HepG2 (cell line): ENCODE data around the gene LINGO3. TPM values are rescaled to one million over a fixed set of nuclear protein-coding genes. Genes with fewer than 3 reads are reported as not detected.
A peak's percentile ranks its signal among the peaks of the same experiment; 100 is the strongest.

ENCODE experiments used
- EHMT2 ChIP-seq: fragments of 200-600 bp; sonication (generic); IDR thresholded peaks from 2 replicates; pipeline ENCODE4 v1.7.0; 2017; ENCODE audit warnings: antibody characterized with exemption, low read depth, low read length, borderline replicate concordance
- FLYWCH1 ChIP-seq: sonication (generic); formaldehyde crosslinking; IDR thresholded peaks from 2 replicates; pipeline ENCODE4 v1.8.1; 2023; ENCODE audit warnings: mild to moderate bottlenecking, missing genetic modification reagents
- FOSL1 ChIP-seq: sonication (generic); formaldehyde crosslinking; IDR thresholded peaks from 2 replicates; pipeline ENCODE4 v1.9.0; 2021; ENCODE audit warnings: missing genetic modification reagents, borderline replicate concordance
- FOSL2 ChIP-seq: sonication (generic); formaldehyde crosslinking; IDR thresholded peaks from 2 replicates; pipeline ENCODE4 v1.4.0; 2020; ENCODE audit warnings: missing genetic modification reagents
- FOXK1 ChIP-seq: sonication (generic); formaldehyde crosslinking; IDR thresholded peaks from 2 replicates; pipeline ENCODE4 v1.4.0; 2020; ENCODE audit warnings: low read depth, missing genetic modification reagents, borderline replicate concordance
- HNRNPK ChIP-seq: fragments of 200-400 bp; formaldehyde crosslinking; IDR thresholded peaks from 2 replicates; pipeline ENCODE4 v1.6.1; 2018; ENCODE audit warnings: low read length, low read depth, moderate library complexity, mild to moderate bottlenecking; ENCODE audit not compliant: poor library complexity, severe bottlenecking
- IRF2 ChIP-seq: IDR thresholded peaks from 2 replicates; pipeline ENCODE4 v1.6.1; 2018; ENCODE audit warnings: missing genetic modification reagents, missing compliant biosample characterization
- KAT8 ChIP-seq: IDR thresholded peaks from 2 replicates; pipeline ENCODE4 v1.6.1; 2016; ENCODE audit warnings: missing genetic modification reagents, missing compliant biosample characterization
- MIER2 ChIP-seq: IDR thresholded peaks from 2 replicates; pipeline ENCODE4 v1.6.1; 2016; ENCODE audit warnings: missing biosample characterization, missing genetic modification reagents
- MIXL1 ChIP-seq: IDR thresholded peaks from 2 replicates; pipeline ENCODE4 v1.6.1; 2016
- MZF1 ChIP-seq: sonication (generic); formaldehyde crosslinking; IDR thresholded peaks from 2 replicates; pipeline ENCODE4 v1.8.1; 2023; ENCODE audit warnings: mild to moderate bottlenecking, missing genetic modification reagents, borderline replicate concordance
- POLR2A ChIP-seq, 2 experiments: IDR thresholded peaks; 2 replicates each; pipeline ENCODE4 v1.6.1; 2011; ENCODE audit warnings: low read depth in 2 of 2, low read length in 2 of 2, mild to moderate bottlenecking in 1 of 2, moderate library complexity in 1 of 2; ENCODE audit not compliant: insufficient read depth in 1 of 2
- RBFOX2 ChIP-seq: fragments of 200-400 bp; formaldehyde crosslinking; IDR thresholded peaks from 2 replicates; pipeline ENCODE4 v1.6.1; 2017; ENCODE audit warnings: low read depth, mild to moderate bottlenecking, low read length
- STAT5B ChIP-seq: sonication (generic); formaldehyde crosslinking; IDR thresholded peaks from 2 replicates; pipeline ENCODE4 v1.4.0; 2020; ENCODE audit warnings: missing genetic modification reagents
- TARDBP ChIP-seq: sonication (generic); formaldehyde crosslinking; IDR thresholded peaks from 2 replicates; pipeline ENCODE4 v1.8.0; 2022; ENCODE audit warnings: mild to moderate bottlenecking, missing genetic modification reagents
- TMF1 ChIP-seq: sonication (generic); formaldehyde crosslinking; IDR thresholded peaks from 2 replicates; pipeline ENCODE4 v1.8.1; 2022; ENCODE audit warnings: low read depth, missing genetic modification reagents
- TRIM24 ChIP-seq: sonication (generic); formaldehyde crosslinking; IDR thresholded peaks from 2 replicates; pipeline ENCODE4 v1.8.0; 2022; ENCODE audit warnings: mild to moderate bottlenecking, missing genetic modification reagents
- ZBTB7B ChIP-seq: sonication (generic); formaldehyde crosslinking; IDR thresholded peaks from 2 replicates; pipeline ENCODE4 v1.4.0; 2020; ENCODE audit warnings: missing genetic modification reagents
- ZKSCAN5 ChIP-seq: sonication (generic); formaldehyde crosslinking; IDR thresholded peaks from 2 replicates; pipeline ENCODE4 v1.5.1; 2020; ENCODE audit warnings: mild to moderate bottlenecking, missing genetic modification reagents
- ZNF430 ChIP-seq: sonication (generic); formaldehyde crosslinking; IDR thresholded peaks from 2 replicates; pipeline ENCODE4 v1.9.0; 2021; ENCODE audit warnings: mild to moderate bottlenecking, missing genetic modification reagents
- ZNF546 ChIP-seq: sonication (generic); formaldehyde crosslinking; conservative IDR thresholded peaks from 2 replicates; pipeline ENCODE4 v1.8.1; 2023; ENCODE audit warnings: mild to moderate bottlenecking, missing genetic modification reagents
- ZNF557 ChIP-seq: sonication (generic); formaldehyde crosslinking; IDR thresholded peaks from 2 replicates; pipeline ENCODE4 v1.4.0; 2020; ENCODE audit warnings: missing genetic modification reagents
- ZNF564 ChIP-seq: sonication (generic); formaldehyde crosslinking; IDR thresholded peaks from 2 replicates; pipeline ENCODE4 v1.8.1; 2023; ENCODE audit warnings: mild to moderate bottlenecking, missing genetic modification reagents
- ZNF775 ChIP-seq: sonication (generic); formaldehyde crosslinking; IDR thresholded peaks from 2 replicates; pipeline ENCODE4 v1.4.0; 2020; ENCODE audit warnings: missing genetic modification reagents, mild to moderate bottlenecking, moderate library complexity, borderline replicate concordance
- ZNF781 ChIP-seq: sonication (generic); formaldehyde crosslinking; IDR thresholded peaks from 2 replicates; pipeline ENCODE4 v1.5.1; 2020; ENCODE audit warnings: borderline replicate concordance, mild to moderate bottlenecking, missing genetic modification reagents; ENCODE audit errors: not compliant biosample characterization
- ZNF883 ChIP-seq: sonication (generic); formaldehyde crosslinking; IDR thresholded peaks from 2 replicates; pipeline ENCODE4 v1.5.1; 2020; ENCODE audit warnings: mild to moderate bottlenecking, missing genetic modification reagents; ENCODE audit errors: not compliant biosample characterization
- ZSCAN12 ChIP-seq: sonication (generic); formaldehyde crosslinking; IDR thresholded peaks from 2 replicates; pipeline ENCODE4 v1.9.0; 2021; ENCODE audit warnings: mild to moderate bottlenecking, missing genetic modification reagents
- polyA plus RNA-seq, 8 experiments: library from polyadenylated mRNA; depleted of rRNA in 3 of 8; stranded (reverse) in 7 of 8; unstranded in 1 of 8; fragments of >200 nt; fragmentation: Illumina TruSeq in 4 of 8; extraction: Trizol in 4 of 8; gene quantifications; 2 replicates each; pipeline versions ENCODE4 v1.2.1 to v1.2.3, GENCODE V29; 2011 to 2016; ENCODE audit warnings: low read depth in 4 of 8, missing spikeins in 1 of 8, mixed read lengths in 1 of 8; ENCODE audit not compliant: insufficient read depth in 1 of 8
- total RNA-seq, 5 experiments: library from RNA; depleted of rRNA; stranded (reverse); fragments of >200 nt; fragmentation: Illumina TruSeq; extraction: Trizol; gene quantifications; 2 replicates each; pipeline ENCODE4 v1.2.3, GENCODE V29; 2016; ENCODE audit warnings: low read depth in 1 of 5
- TF ChIP-seq, protein P1 (sequence below): sonication (generic); formaldehyde crosslinking; IDR thresholded peaks from 2 replicates; pipeline ENCODE4 v1.4.0; 2020; ENCODE audit warnings: missing genetic modification reagents, borderline replicate concordance
- TF ChIP-seq, protein P2 (sequence below): sonication (generic); formaldehyde crosslinking; IDR thresholded peaks from 2 replicates; pipeline ENCODE4 v1.5.1; 2020; ENCODE audit warnings: missing genetic modification reagents, mild to moderate bottlenecking, borderline replicate concordance

Gene LINGO3
- total and polyA plus RNA-seq, 2 of the 13 experiments (the other 11 are each of a cell fraction or from before 2014, with no cell fraction given): not detected

DNA sequence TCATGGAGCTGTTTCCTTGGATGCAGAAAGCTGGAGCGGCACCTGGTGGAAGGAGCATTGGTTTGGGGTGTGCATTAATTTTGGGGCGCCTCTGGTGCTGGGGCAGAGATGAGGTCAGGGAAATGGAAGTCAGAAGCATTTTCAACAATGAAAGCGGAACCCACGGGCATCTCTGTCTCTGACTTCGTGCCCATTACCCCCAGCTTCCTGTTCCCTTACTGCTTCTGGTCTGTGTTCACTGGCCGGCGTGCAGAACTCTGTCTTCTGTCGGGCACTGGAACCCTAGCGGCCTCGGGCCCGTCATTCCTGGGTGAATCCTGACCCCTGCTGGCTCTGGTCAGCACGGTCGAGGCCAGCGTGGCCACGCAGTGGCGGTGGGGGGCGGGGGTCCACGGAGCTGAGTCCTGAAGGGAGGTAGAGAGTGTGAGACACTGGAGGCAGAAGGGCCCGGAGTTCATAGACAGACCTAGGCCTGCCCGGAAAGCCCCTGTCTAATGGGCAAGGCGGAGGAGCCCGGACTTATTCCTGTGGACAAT lies 7.9 kb upstream of the LINGO3 start (continued):
- no peak for TF ChIP-seq ZNF557 (CRISPR knock-in tag)
- no peak for TF ChIP-seq MIER2
- TF ChIP-seq TRIM24 (CRISPR knock-in tag): no peak
- TF ChIP-seq, protein P1, sequence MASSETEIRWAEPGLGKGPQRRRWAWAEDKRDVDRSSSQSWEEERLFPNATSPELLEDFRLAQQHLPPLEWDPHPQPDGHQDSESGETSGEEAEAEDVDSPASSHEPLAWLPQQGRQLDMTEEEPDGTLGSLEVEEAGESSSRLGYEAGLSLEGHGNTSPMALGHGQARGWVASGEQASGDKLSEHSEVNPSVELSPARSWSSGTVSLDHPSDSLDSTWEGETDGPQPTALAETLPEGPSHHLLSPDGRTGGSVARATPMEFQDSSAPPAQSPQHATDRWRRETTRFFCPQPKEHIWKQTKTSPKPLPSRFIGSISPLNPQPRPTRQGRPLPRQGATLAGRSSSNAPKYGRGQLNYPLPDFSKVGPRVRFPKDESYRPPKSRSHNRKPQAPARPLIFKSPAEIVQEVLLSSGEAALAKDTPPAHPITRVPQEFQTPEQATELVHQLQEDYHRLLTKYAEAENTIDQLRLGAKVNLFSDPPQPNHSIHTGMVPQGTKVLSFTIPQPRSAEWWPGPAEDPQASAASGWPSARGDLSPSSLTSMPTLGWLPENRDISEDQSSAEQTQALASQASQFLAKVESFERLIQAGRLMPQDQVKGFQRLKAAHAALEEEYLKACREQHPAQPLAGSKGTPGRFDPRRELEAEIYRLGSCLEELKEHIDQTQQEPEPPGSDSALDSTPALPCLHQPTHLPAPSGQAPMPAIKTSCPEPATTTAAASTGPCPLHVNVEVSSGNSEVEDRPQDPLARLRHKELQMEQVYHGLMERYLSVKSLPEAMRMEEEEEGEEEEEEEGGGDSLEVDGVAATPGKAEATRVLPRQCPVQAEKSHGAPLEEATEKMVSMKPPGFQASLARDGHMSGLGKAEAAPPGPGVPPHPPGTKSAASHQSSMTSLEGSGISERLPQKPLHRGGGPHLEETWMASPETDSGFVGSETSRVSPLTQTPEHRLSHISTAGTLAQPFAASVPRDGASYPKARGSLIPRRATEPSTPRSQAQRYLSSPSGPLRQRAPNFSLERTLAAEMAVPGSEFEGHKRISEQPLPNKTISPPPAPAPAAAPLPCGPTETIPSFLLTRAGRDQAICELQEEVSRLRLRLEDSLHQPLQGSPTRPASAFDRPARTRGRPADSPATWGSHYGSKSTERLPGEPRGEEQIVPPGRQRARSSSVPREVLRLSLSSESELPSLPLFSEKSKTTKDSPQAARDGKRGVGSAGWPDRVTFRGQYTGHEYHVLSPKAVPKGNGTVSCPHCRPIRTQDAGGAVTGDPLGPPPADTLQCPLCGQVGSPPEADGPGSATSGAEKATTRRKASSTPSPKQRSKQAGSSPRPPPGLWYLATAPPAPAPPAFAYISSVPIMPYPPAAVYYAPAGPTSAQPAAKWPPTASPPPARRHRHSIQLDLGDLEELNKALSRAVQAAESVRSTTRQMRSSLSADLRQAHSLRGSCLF: no peak
- peak; percentile 57; the same call in 1 of the 2 replicates for TF ChIP-seq TARDBP (CRISPR knock-in tag)
- TF ChIP-seq ZNF546 (CRISPR knock-in tag): no peak
- no peak for TF ChIP-seq ZKSCAN5
- TF ChIP-seq ZNF781 (CRISPR knock-in tag): no peak
- peak; percentile 70; the same call in 1 of the 2 replicates for TF ChIP-seq IRF2
- peak; percentile 69 for TF ChIP-seq KAT8 (CRISPR knock-in tag)
- TF ChIP-seq ZBTB7B (CRISPR knock-in tag): peak; percentile 83
- no peak for TF ChIP-seq ZNF564 (CRISPR knock-in tag)
- no peak for TF ChIP-seq ZSCAN12 (CRISPR knock-in tag)
- no peak for TF ChIP-seq ZNF775 (CRISPR knock-in tag)
- TF ChIP-seq FOXK1 (CRISPR knock-in tag): 0 out of 2 replicates have a peak, but pooled peaks have one; percentile 23
- no peak for TF ChIP-seq TMF1
- peak; percentile 35 for TF ChIP-seq FOSL2 (CRISPR knock-in tag)
- no peak for TF ChIP-seq FLYWCH1 (CRISPR knock-in tag)
- no peak for TF ChIP-seq FOSL1 (CRISPR knock-in tag)
- TF ChIP-seq ZNF883: peak; percentile 86
- TF ChIP-seq MIXL1 (CRISPR knock-in tag): no peak; the same call in 1 of the 2 replicates
- TF ChIP-seq RBFOX2: no peak
- TF ChIP-seq MZF1: no peak
- no peak for TF ChIP-seq POLR2A (IDR thresholded peaks at IDR 0.05; ENCODE audit: insufficient read depth in 1 of 2, low read depth in 2 of 2, low read length in 2 of 2)
- no peak for TF ChIP-seq HNRNPK
- TF ChIP-seq STAT5B: no peak
- TF ChIP-seq, protein P2, sequence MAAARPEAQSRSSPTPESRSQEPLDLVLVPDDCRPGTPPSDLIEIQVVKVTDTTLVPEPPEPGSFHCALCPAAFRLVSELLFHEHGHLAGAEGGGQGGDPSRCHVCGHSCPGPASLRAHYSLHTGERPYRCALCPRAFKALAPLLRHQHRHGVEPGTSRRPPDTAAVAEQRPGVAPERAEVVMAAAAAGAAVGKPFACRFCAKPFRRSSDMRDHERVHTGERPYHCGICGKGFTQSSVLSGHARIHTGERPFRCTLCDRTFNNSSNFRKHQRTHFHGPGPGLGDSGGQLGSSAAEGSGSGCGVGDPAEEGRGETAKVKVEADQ (CRISPR knock-in tag): peak; percentile 66; the same call in 1 of the 2 replicates
- TF ChIP-seq EHMT2: no peak
- TF ChIP-seq ZNF430: peak; percentile 48; the same call in 1 of the 2 replicates
